ENCODE results near the gene SYNE2. TPM values are rescaled to one million over a fixed set of nuclear protein-coding genes. Genes with fewer than 3 reads are reported as not detected.

Gene SYNE2
- total and polyA plus RNA-seq, 4 experiments from 2014 or later = 14.2 to 280 (median 189) TPM

GRCh38 chr14:64118892-64119291 is 266.1 kb downstream of the SYNE2 start:
- H3K4me1 ChIP-seq (ENCODE audit: insufficient read depth, low read length) = no peaks in the 10 kb centered on the region
- no peak for DNase-seq
- intact Hi-C loops (cut with micrococcal nuclease) = no loop called here
- Mint-ChIP-seq H3K36me3 (peaks cover 52 to 77% of the 10 kb centered on the region in 2 donors), H3K9me3 (no peaks in the 10 kb centered on the region), H3K27me3 (no peaks in the 10 kb centered on the region), H3K4me1 (no peaks in the 10 kb centered on the region), H3K4me3 (no peak overlapping the region), H3K27ac (peak overlapping the region in 1 of 7 donors; percentile 15)
- H3K36me3 ChIP-seq (ENCODE audit: insufficient read depth, low read length) = peaks cover 55% of the 10 kb centered on the region
- ChIA-PET CTCF (ENCODE audit: partially characterized antibody) (no interaction called here), POLR2A (ENCODE audit: partially characterized antibody) (no interaction called here)
- H3K27me3 ChIP-seq (ENCODE audit: insufficient read depth, low read length) = no peaks in the 10 kb centered on the region
- H3K4me3 ChIP-seq (ENCODE audit: low read length in 2 of 2) = no peak overlapping the region
- no peak overlapping the region for H3K27ac ChIP-seq (ENCODE audit: low read depth, low read length)
- no peaks in the 10 kb centered on the region for H3K9me3 ChIP-seq (ENCODE audit: control insufficient read depth in 1 of 2, low read length in 2 of 2)

- peak overlapping the region in 2 of 7 donors; percentile 15 to 19 for H3K27ac Mint-ChIP-seq
- peaks cover 52 to 74% of the 10 kb centered on the region in 2 donors for H3K36me3 Mint-ChIP-seq
- no peak overlapping the region for H3K4me3 Mint-ChIP-seq
Observed at GRCh38 chr14:64119500-64119899, 266.7 kb downstream of the SYNE2 start.

GRCh38 chr14:64119980-64120379 is 267.2 kb downstream of the SYNE2 start:
- Mint-ChIP-seq H3K27ac (no peak overlapping the region), H3K27me3 (no peaks in the 10 kb centered on the region), H3K4me1 (no peaks in the 10 kb centered on the region), H3K9me3 (no peaks in the 10 kb centered on the region), H3K4me3 (no peak overlapping the region), H3K36me3 (peaks cover 55 to 74% of the 10 kb centered on the region in 2 donors)
- ChIA-PET POLR2A (ENCODE audit: partially characterized antibody) (no interaction called here), CTCF (ENCODE audit: partially characterized antibody) (no interaction called here)
- DNase-seq = no peak
- H3K9me3 ChIP-seq (ENCODE audit: control insufficient read depth in 1 of 2, low read length in 2 of 2) = no peaks in the 10 kb centered on the region
- no peak overlapping the region for H3K4me3 ChIP-seq (ENCODE audit: low read length in 2 of 2)
- H3K27ac ChIP-seq (ENCODE audit: low read depth, low read length) = no peak overlapping the region
- intact Hi-C loops (cut with micrococcal nuclease) = no loop called here
- no peaks in the 10 kb centered on the region for H3K27me3 ChIP-seq (ENCODE audit: insufficient read depth, low read length)
- peaks cover 47% of the 10 kb centered on the region for H3K36me3 ChIP-seq (ENCODE audit: insufficient read depth, low read length)
- no peaks in the 10 kb centered on the region for H3K4me1 ChIP-seq (ENCODE audit: insufficient read depth, low read length)

More at GRCh38 chr14:64119500-64119899, 266.7 kb downstream of the SYNE2 start:
- POLR2A ChIA-PET (ENCODE audit: partially characterized antibody) = no interaction called here
- Histone ChIP-seq H3K4me1 (ENCODE audit: insufficient read depth, low read length) (no peaks in the 10 kb centered on the region), H3K36me3 (ENCODE audit: insufficient read depth, low read length) (peaks cover 50% of the 10 kb centered on the region), H3K9me3 (ENCODE audit: control insufficient read depth in 1 of 2, low read length in 2 of 2) (no peaks in the 10 kb centered on the region), H3K27ac (ENCODE audit: low read depth, low read length) (no peak overlapping the region), H3K4me3 (ENCODE audit: low read length in 2 of 2) (no peak overlapping the region), H3K27me3 (ENCODE audit: insufficient read depth, low read length) (no peaks in the 10 kb centered on the region)
- no peaks in the 10 kb centered on the region for H3K9me3 Mint-ChIP-seq
- DNase-seq = no peak
- H3K4me1 Mint-ChIP-seq = no peaks in the 10 kb centered on the region
- CTCF ChIA-PET (ENCODE audit: partially characterized antibody) = no interaction called here
- H3K27me3 Mint-ChIP-seq = no peaks in the 10 kb centered on the region
- intact Hi-C loops (cut with micrococcal nuclease) = no loop called here

- Histone ChIP-seq H3K9me3 (ENCODE audit: control insufficient read depth in 1 of 2, low read length in 2 of 2) (no peaks in the 10 kb centered on the region), H3K36me3 (ENCODE audit: insufficient read depth, low read length) (peaks cover 63% of the 10 kb centered on the region), H3K27me3 (ENCODE audit: insufficient read depth, low read length) (no peaks in the 10 kb centered on the region), H3K27ac (ENCODE audit: low read depth, low read length) (no peak overlapping the region), H3K4me1 (ENCODE audit: insufficient read depth, low read length) (no peaks in the 10 kb centered on the region), H3K4me3 (ENCODE audit: low read length in 2 of 2) (no peak overlapping the region)
- POLR2A ChIA-PET (ENCODE audit: partially characterized antibody) = no interaction called here
- CTCF ChIA-PET (ENCODE audit: partially characterized antibody) = interaction anchor here (1.4 kb wide), 1 partner anchor 182 kb away, joined by 3 read pairs; no protein-coding TSS in a partner anchor
- Mint-ChIP-seq H3K9me3 (peaks cover 0 to 2% (median 0%) of the 10 kb centered on the region in 8 donors), H3K36me3 (peaks cover 59 to 85% of the 10 kb centered on the region in 2 donors), H3K27me3 (no peaks in the 10 kb centered on the region), H3K27ac (peak overlapping the region in 1 of 7 donors; percentile 29), H3K4me1 (no peaks in the 10 kb centered on the region), H3K4me3 (no peak overlapping the region)
- no peak for DNase-seq
- intact Hi-C loops (cut with micrococcal nuclease) = no loop called here
Observed at GRCh38 chr14:64123241-64123822, 270.5 kb downstream of the SYNE2 start.

- H3K9me3 ChIP-seq (ENCODE audit: control insufficient read depth in 1 of 2, low read length in 2 of 2) = no peaks in the 10 kb centered on the region
- no peak for DNase-seq
- ChIA-PET POLR2A (ENCODE audit: partially characterized antibody) (no interaction called here), CTCF (ENCODE audit: partially characterized antibody) (no interaction called here)
- H3K36me3 ChIP-seq (ENCODE audit: insufficient read depth, low read length) = peaks cover 69% of the 10 kb centered on the region
- no peak overlapping the region for H3K4me3 ChIP-seq (ENCODE audit: low read length in 2 of 2)
- intact Hi-C loops (cut with micrococcal nuclease) = no loop called here
- peaks cover 0 to 2% (median 0%) of the 10 kb centered on the region in 8 donors for H3K9me3 Mint-ChIP-seq
- H3K27ac ChIP-seq (ENCODE audit: low read depth, low read length) = no peak overlapping the region
- H3K4me3 Mint-ChIP-seq = no peak overlapping the region
- no peaks in the 10 kb centered on the region for H3K27me3 Mint-ChIP-seq
- H3K36me3 Mint-ChIP-seq = peaks cover 61 to 86% of the 10 kb centered on the region in 2 donors
- no peaks in the 10 kb centered on the region for H3K4me1 Mint-ChIP-seq
- H3K27me3 ChIP-seq (ENCODE audit: insufficient read depth, low read length) = no peaks in the 10 kb centered on the region
- H3K4me1 ChIP-seq (ENCODE audit: insufficient read depth, low read length) = no peaks in the 10 kb centered on the region
- peak overlapping the region in 1 of 7 donors; percentile 65 for H3K27ac Mint-ChIP-seq
Observed at GRCh38 chr14:64125270-64125669, 272.5 kb downstream of the SYNE2 start.

- POLR2A ChIA-PET (ENCODE audit: partially characterized antibody) = no interaction called here
- H3K36me3 ChIP-seq (ENCODE audit: insufficient read depth, low read length) = peaks cover 72% of the 10 kb centered on the region
- intact Hi-C loops (cut with micrococcal nuclease) = no loop called here
Observed at GRCh38 chr14:64126548-64126947, 273.7 kb downstream of the SYNE2 start.

GRCh38 chr14:64137657-64138290 is 285.0 kb downstream of the SYNE2 start:
- no peaks in the 10 kb centered on the region for H3K27me3 Mint-ChIP-seq
- H3K4me1 Mint-ChIP-seq = no peaks in the 10 kb centered on the region
- H3K4me3 Mint-ChIP-seq = no peak overlapping the region
- Histone ChIP-seq H3K27ac (ENCODE audit: low read depth, low read length) (no peak overlapping the region), H3K9me3 (ENCODE audit: control insufficient read depth in 1 of 2, low read length in 2 of 2) (no peaks in the 10 kb centered on the region), H3K36me3 (ENCODE audit: insufficient read depth, low read length) (peaks cover 61% of the 10 kb centered on the region), H3K4me3 (ENCODE audit: low read length in 2 of 2) (no peak overlapping the region), H3K27me3 (ENCODE audit: insufficient read depth, low read length) (no peaks in the 10 kb centered on the region), H3K4me1 (ENCODE audit: insufficient read depth, low read length) (no peaks in the 10 kb centered on the region)
- no peak for DNase-seq
- POLR2A ChIA-PET (ENCODE audit: partially characterized antibody) = no interaction called here
- intact Hi-C loops (cut with micrococcal nuclease) = no loop called here
- CTCF ChIA-PET (ENCODE audit: partially characterized antibody) = interaction anchor here (0.9 kb wide), 2 partner anchors 8 to 166 kb away, joined by 3 read pairs; no protein-coding TSS in a partner anchor
- no peaks in the 10 kb centered on the region for H3K9me3 Mint-ChIP-seq
- peaks cover 50 to 73% of the 10 kb centered on the region in 2 donors for H3K36me3 Mint-ChIP-seq
- peak overlapping the region in 2 of 7 donors; percentile 22 to 59 for H3K27ac Mint-ChIP-seq

More at GRCh38 chr14:64126548-64126947, 273.7 kb downstream of the SYNE2 start:
- CTCF ChIA-PET (ENCODE audit: partially characterized antibody) = no interaction called here
- Mint-ChIP-seq H3K4me3 (no peak overlapping the region), H3K36me3 (peaks cover 68 to 86% of the 10 kb centered on the region in 2 donors), H3K27ac (peak overlapping the region in 1 of 7 donors; percentile 35), H3K4me1 (no peaks in the 10 kb centered on the region), H3K27me3 (no peaks in the 10 kb centered on the region), H3K9me3 (peaks cover 0 to 2% (median 0%) of the 10 kb centered on the region in 8 donors)
- Histone ChIP-seq H3K27ac (ENCODE audit: low read depth, low read length) (no peak overlapping the region), H3K4me1 (ENCODE audit: insufficient read depth, low read length) (no peaks in the 10 kb centered on the region), H3K9me3 (ENCODE audit: control insufficient read depth in 1 of 2, low read length in 2 of 2) (no peaks in the 10 kb centered on the region), H3K27me3 (ENCODE audit: insufficient read depth, low read length) (no peaks in the 10 kb centered on the region), H3K4me3 (ENCODE audit: low read length in 2 of 2) (no peak overlapping the region)
- DNase-seq = no peak
